Bronchial epithelial cell (primary cell): ENCODE data around the gene CDC26. TPM values are rescaled to one million over a fixed set of nuclear protein-coding genes. Genes with fewer than 3 reads are reported as not detected.
"Not testable (repeated sequence)": the region's sequence is repeated elsewhere in the genome, so short reads cannot be mapped to it uniquely, and the experiment has no call there.

ENCODE experiments used
- DNase-seq: peaks from one replicate; pipeline ENCODE4 v3.0.0-alpha.2; 2010; ENCODE audit warnings: low read depth
- FAIRE-seq: peaks from 2 replicates; lab custom pipeline; 2011; peaks lifted over from hg19 to GRCh38; lab: Jason Lieb, UNC
- H3K27me3 ChIP-seq: 2 replicates; pipeline ENCODE4 v1.5.1; 2011; ENCODE audit warnings: low read length; ENCODE audit not compliant: control insufficient read depth, insufficient read depth
- H3K36me3 ChIP-seq: 2 replicates; pipeline ENCODE4 v1.5.1; 2011; ENCODE audit warnings: low read length; ENCODE audit not compliant: control insufficient read depth, insufficient read depth
- H3K4me3 ChIP-seq: 2 replicates; pipeline ENCODE4 v1.5.1; 2011; ENCODE audit warnings: mild to moderate bottlenecking, low read depth, low read length, control low read depth
- CTCF ChIP-seq: IDR thresholded peaks from 2 replicates; pipeline ENCODE4 v1.5.1; 2011; ENCODE audit warnings: mild to moderate bottlenecking, moderate library complexity, low read length, control low read depth, inconsistent platforms; ENCODE audit not compliant: insufficient read depth, severe bottlenecking
- total RNA-seq: library from RNA; depleted of rRNA; stranded (reverse); fragments of >200 nt; gene quantifications from 2 replicates; pipeline ENCODE4 v1.2.1, GENCODE V29; 2014

Gene CDC26
- total RNA-seq, 1 donor from 2014 or later = 24.7 TPM

GRCh38 chr9:113298924-113299770 is 23.8 kb upstream of the CDC26 start:
- FAIRE-seq = no peak
- DNase-seq = no peak
- no peaks in the 10 kb centered on the region for H3K36me3 ChIP-seq
- no peak overlapping the region for H3K4me3 ChIP-seq
- TF ChIP-seq CTCF = no peak
- H3K27me3 ChIP-seq = no peaks in the 10 kb centered on the region

- TF ChIP-seq CTCF = no peak
- DNase-seq (no peak), FAIRE-seq (no peak)
- peaks cover under 1% of the 10 kb centered on the region for H3K36me3 ChIP-seq
- H3K27me3 ChIP-seq = no peaks in the 10 kb centered on the region
- no peak overlapping the region for H3K4me3 ChIP-seq
These were observed 22.9 kb upstream of the CDC26 start for GRCh38 chr9:113298311-113298710.

GRCh38 chr9:113296796-113297558 is 21.6 kb upstream of the CDC26 start:
- no peak overlapping the region for H3K4me3 ChIP-seq
- peaks cover 4% of the 10 kb centered on the region for H3K36me3 ChIP-seq
- FAIRE-seq = no peak
- no peak for TF ChIP-seq CTCF
- DNase-seq = no peak
- no peaks in the 10 kb centered on the region for H3K27me3 ChIP-seq

GRCh38 chr9:113296247-113296646 is 20.9 kb upstream of the CDC26 start:
- not testable (repeated sequence) for FAIRE-seq, H3K4me3 ChIP-seq, DNase-seq, H3K36me3 ChIP-seq, H3K27me3 ChIP-seq

- DNase-seq = no peak
- H3K36me3 ChIP-seq = peaks cover 14% of the 10 kb centered on the region
- no peak for FAIRE-seq
These were observed 18.0 kb upstream of the CDC26 start for GRCh38 chr9:113293285-113293878.

More at GRCh38 chr9:113293285-113293878, 18.0 kb upstream of the CDC26 start:
- Histone ChIP-seq H3K27me3 (no peaks in the 10 kb centered on the region), H3K4me3 (no peak overlapping the region)
- no peak for TF ChIP-seq CTCF
